T follicular helper cell (primary cell): ENCODE data around the gene FUT3.

Experiments
- DNase-seq: peaks from one replicate; pipeline ENCODE4 v3.0.0-alpha.2; 2020; ENCODE audit warnings: low read depth

Gene FUT3

GRCh38 chr19:5800361-5801270, 50.6 kb downstream of the FUT3 start:
- no peak for DNase-seq

GRCh38 chr19:5799247-5800241, 51.7 kb downstream of the FUT3 start:
- no peak for DNase-seq

DNA sequence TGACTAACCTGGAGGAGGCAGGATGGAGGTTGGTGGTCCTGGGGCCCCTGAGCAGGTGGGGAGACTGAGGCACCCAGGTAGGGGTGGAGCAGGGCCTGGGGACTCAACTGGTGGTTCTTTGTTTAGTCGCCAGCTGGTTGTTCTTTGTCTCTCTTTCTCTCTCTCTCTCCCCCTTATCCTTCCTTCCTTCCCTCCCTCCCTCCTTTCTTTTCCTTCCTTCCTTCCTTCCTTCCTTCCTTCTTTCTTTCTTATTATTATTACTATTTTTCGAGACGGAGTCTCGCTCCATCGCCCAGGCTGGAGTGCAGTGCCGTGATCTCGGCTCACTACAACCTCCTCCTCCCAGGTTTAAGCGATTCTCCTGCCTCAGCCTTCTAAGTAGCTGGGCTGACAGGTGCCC, 53.0 kb downstream of the FUT3 start:
- DNase-seq: no peak

DNA sequence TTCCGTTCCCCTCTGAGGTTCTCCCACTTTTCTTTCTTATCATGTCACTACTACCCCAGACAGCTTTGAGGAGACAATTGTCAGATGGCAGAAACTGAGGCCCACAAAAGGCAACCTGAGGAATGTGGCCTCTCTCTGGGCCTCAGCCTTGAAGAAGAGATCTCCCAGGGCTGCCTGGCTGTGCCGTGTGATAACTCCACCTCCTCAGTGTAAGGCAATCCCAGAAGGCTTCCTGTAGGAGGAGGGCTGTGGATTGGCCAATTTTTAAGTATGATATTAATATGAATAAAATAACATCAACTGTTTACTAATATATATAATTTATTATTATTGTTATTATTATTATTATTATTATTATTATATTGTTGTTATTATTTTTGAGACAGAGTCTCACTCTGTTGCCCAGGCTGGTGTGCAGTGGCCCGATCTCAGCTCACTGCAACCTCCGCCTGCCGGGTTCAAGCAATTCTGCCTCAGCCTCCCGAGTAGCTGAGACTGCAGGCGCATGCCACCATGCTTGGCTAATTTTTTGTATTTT, 55.8 kb downstream of the FUT3 start:
- no peak for DNase-seq

- no peak for DNase-seq
Measured at GRCh38 chr19:5793188-5793587, 58.1 kb downstream of the FUT3 start.
